Measurements from ENCODE around the gene CRHR1. TPM values are rescaled to one million over a fixed set of nuclear protein-coding genes. Genes with fewer than 3 reads are reported as not detected.

The CRHR1 gene
- under 1 TPM in 1 of 4 donors, not detected in 3; 0.40 TPM for total RNA-seq

GRCh38 chr17:45784293-45784740 is at the start of gene CRHR1:
CRHR1 (plus strand) TSS chr17:45784320; CDS start chr17:45784545, 225 bp downstream.
- Histone ChIP-seq H3K9me3 (no peaks in the 10 kb centered on the region), H3K27ac (no peak within 1 kb of the TSS), H3K36me3 (no peaks in the 10 kb centered on the region), H3K27me3 (peaks cover 0 to 7% of the 10 kb centered on the region in 2 donors), H3K4me3 (peak within 1 kb of the TSS; percentile 23 to 62 (median 50)), H3K4me1 (peaks cover 8 to 24% (median 16%) of the 10 kb centered on the region in 4 donors)
- TF ChIP-seq CTCF (IDR thresholded peaks at IDR 0.05) (no peak), POLR2A (IDR thresholded peaks at IDR 0.05) (no peak)
- no peak for DNase-seq

GRCh38 chr17:45734598-45734997 is 49.5 kb upstream of the CRHR1 start:
- DNase-seq = no peak
- Histone ChIP-seq H3K9me3 (peaks cover 0 to 10% (median 0%) of the 10 kb centered on the region in 4 donors), H3K27ac (no peak overlapping the region), H3K4me1 (no peaks in the 10 kb centered on the region), H3K4me3 (no peak overlapping the region), H3K36me3 (no peaks in the 10 kb centered on the region), H3K27me3 (no peaks in the 10 kb centered on the region)
- no peak for TF ChIP-seq CTCF (IDR thresholded peaks at IDR 0.05)
- no peak for TF ChIP-seq POLR2A (IDR thresholded peaks at IDR 0.05)

GRCh38 chr17:45735488-45735887 is 48.6 kb upstream of the CRHR1 start:
- no peaks in the 10 kb centered on the region for H3K4me1 ChIP-seq
- no peaks in the 10 kb centered on the region for H3K36me3 ChIP-seq
- no peak for DNase-seq
- H3K27ac ChIP-seq = no peak overlapping the region
- H3K9me3 ChIP-seq = peaks cover 0 to 10% (median 0%) of the 10 kb centered on the region in 4 donors
- no peak overlapping the region for H3K4me3 ChIP-seq
- H3K27me3 ChIP-seq = no peaks in the 10 kb centered on the region
- TF ChIP-seq POLR2A (IDR thresholded peaks at IDR 0.05) = no peak
- TF ChIP-seq CTCF (IDR thresholded peaks at IDR 0.05) = no peak

DNA sequence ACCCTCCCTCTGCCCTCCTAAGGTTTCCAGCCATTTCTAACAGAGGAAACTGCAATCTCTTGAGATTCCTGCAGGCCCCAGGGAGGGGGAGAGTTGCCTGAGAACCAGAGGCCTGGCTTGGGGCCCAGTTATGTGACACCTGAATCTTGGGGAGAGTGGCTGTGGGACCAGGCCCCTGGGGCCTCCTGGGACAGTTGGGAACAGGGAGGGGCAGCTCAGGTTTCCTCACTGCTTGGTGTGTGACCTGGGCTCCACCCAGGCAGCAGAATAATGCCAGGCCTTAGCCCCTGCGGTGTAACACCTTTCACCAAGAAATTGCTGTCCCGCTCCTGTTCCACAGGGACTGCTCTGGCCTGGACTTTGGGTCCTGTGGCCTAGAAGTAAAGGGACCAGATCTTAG is 44.3 kb upstream of the CRHR1 start:
- H3K4me3 ChIP-seq = no peak overlapping the region
- H3K9me3 ChIP-seq = no peaks in the 10 kb centered on the region
- TF ChIP-seq POLR2A (IDR thresholded peaks at IDR 0.05) (no peak), CTCF (IDR thresholded peaks at IDR 0.05) (no peak)
- H3K27me3 ChIP-seq = no peaks in the 10 kb centered on the region
- no peaks in the 10 kb centered on the region for H3K36me3 ChIP-seq
- DNase-seq = no peak
- no peak overlapping the region for H3K27ac ChIP-seq
- no peaks in the 10 kb centered on the region for H3K4me1 ChIP-seq

- H3K9me3 ChIP-seq = no peaks in the 10 kb centered on the region
- no peak overlapping the region for H3K4me3 ChIP-seq
- H3K4me1 ChIP-seq = no peaks in the 10 kb centered on the region
- no peaks in the 10 kb centered on the region for H3K36me3 ChIP-seq
- no peak for DNase-seq
- H3K27ac ChIP-seq = no peak overlapping the region
- no peaks in the 10 kb centered on the region for H3K27me3 ChIP-seq
- TF ChIP-seq CTCF (IDR thresholded peaks at IDR 0.05) (no peak), POLR2A (IDR thresholded peaks at IDR 0.05) (no peak)
Observed at GRCh38 chr17:45740553-45741330, 43.4 kb upstream of the CRHR1 start.
